GM19238 (cell line): ENCODE results near the gene MED9.
"Not testable (repeated sequence)": the region's sequence is repeated elsewhere in the genome, so short reads cannot be mapped to it uniquely, and the experiment has no call there.

Source experiments
- DNase-seq: peaks from one replicate; pipeline ENCODE4 v3.0.0; 2011; ENCODE audit warnings: low spot score; ENCODE audit not compliant: insufficient read length

MED9 gene

GRCh38 chr17:17476865-17477467 is at the start of gene MED9:
MED9 (plus strand) TSS chr17:17477000; CDS start chr17:17477042, 42 bp downstream.
- peak; percentile 98 for DNase-seq

DNA sequence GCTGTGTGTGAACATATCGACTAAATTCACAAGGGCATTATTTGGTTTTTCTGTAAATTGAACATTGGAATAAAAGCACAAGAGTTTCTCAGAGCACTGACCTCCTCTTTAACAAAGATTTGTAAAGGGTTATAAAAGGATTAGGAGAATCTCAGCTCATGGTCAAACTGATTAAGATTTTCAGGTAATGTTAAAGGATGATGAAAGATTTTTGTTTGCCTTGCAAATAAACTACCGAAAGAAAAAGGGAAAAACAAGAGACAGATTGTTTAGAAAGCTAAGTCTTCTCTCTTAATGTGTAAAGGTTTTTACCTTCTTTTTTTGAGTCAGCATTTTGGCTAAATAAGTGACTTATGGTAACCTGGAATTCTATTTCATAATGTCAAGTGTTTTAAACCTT is 47.6 kb upstream of the MED9 start:
- DNase-seq = no peak

DNA sequence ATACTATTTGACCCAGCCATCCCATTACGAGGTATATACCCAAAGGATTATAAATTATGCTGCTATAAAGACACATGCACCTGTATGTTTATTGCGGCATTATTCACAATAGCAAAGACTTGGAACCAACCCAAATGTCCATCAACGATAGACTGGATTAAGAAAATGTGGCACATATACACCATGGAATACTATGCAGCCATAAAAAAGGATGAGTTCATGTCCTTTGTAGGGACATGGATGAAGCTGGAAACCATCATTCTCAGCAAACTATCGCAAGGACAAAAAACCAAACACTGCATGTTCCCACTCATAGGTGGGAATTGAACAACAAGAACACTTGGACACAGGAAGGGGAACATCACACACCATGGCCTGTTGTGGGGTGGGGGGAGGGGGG is 45.9 kb upstream of the MED9 start:
- not testable (repeated sequence) for DNase-seq

GRCh38 chr17:17431605-17432004 is 45.2 kb upstream of the MED9 start:
- DNase-seq = no peak

- no peak for DNase-seq
Measured at GRCh38 chr17:17433000-17433703, 43.6 kb upstream of the MED9 start.

DNA sequence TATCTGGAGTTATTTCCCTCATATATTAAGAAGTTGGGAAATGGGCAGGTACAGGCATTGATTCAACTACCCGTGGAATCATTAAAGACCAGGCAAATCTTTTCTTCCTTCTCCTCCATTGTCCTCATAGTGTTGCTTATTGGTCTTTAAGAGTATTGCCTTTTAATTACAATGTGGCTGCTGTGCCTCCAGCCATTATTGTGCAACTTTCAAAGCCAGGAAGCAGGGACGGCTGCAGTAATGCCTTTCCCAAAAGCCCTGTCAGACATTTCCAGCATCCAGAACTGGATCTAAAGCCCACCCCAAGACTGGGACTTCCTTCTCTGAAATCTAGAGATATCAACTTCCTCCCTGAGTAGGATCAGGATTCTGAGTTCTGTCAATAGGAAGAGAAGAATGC is 42.3 kb upstream of the MED9 start:
- no peak for DNase-seq

DNA sequence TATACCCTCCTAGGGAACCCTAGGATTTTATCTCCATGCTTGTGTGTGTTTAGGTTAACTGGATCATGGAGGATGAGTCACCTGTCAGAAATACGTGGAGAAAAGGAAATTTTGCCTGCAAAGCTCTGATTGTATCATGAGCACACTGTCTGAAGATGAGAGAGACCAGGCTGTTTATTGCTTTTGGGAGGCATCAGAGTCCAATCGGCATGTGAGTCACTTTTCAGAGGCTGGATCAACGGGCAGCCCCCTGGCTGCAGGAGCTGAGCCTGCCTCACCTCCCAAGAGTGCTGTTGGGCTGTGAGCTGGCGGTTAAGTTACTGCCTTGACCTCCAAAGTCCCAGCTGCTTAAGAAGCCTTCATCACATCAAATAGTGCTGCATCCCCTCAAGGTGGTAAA is 41.5 kb upstream of the MED9 start:
- DNase-seq = no peak

DNA sequence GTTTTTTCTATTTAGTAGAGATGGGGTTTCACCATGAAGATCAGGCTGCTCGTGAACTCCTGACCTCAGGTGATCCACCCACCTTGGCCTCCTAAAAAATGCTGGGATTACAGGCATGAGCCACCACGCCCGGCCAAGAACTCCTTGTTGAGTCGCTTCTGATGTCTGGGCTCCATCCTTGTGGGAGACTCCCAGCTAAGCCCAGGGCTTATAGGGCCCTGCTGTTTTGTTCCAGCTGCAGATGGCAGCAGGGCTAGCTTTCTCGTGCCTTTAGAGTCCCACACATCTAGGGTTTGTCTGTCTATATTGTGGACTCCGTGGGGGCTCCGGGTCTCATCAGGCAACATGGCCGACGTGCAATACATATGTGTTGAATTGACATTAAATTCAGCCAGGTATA is 39.3 kb upstream of the MED9 start:
- DNase-seq = no peak

DNA sequence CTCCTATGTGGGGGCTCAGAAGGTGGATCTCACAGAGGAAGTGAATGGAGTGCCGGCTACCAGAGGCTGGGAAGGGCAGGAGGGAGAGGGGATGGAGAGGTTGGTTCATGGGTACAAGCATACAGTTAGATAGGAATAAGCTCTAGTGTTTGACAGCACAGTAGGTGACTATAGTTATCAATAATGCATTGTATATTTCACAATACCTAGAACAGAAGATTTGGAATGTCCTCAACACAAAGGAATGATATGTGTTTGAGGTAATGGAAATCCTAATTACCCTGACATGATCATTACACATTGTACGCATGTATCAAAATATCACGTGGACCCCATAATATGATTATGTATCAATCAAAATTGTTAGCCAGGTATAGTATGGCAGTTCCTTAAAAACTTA is 38.9 kb upstream of the MED9 start:
- no peak for DNase-seq

DNA sequence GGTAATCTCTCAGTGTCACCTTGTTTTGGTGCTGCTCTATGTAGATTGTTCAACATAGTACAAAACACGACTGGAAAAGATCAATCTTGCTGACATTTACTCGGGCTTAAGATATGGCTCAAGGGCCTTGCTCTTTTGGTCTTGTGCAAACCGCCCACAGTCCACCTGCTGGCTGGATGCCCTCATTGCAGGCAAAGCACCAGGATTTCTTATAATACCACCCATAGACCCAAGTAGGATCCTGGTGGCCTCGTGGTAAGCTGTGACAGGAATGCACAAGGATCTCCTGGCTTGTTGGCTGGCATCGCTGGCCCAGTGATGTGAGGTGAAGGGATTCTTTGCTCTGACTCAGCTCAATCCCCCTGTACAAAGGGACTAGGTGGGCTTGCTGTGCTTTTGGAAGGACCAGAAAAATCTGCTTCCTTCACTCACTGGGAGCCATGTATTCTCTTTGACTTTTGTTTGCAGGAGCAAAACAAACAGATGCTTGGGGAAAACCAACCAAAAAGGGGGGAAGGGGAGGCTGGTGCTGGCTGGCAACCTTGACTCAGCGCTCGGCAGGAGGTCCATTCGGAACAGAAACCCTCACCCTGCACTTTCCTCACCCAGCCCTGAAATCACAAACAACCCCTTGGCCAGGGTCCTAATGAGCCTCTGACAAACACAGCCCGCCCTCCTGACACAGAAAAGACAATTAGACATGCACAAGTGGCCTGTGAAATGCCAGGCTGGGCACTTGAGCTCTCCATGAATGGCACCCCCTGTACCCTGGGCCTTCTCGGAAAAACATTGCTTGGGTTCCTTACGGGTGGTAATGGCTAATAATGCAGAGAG is 36.6 kb upstream of the MED9 start:
- DNase-seq = peak; percentile 57

DNA sequence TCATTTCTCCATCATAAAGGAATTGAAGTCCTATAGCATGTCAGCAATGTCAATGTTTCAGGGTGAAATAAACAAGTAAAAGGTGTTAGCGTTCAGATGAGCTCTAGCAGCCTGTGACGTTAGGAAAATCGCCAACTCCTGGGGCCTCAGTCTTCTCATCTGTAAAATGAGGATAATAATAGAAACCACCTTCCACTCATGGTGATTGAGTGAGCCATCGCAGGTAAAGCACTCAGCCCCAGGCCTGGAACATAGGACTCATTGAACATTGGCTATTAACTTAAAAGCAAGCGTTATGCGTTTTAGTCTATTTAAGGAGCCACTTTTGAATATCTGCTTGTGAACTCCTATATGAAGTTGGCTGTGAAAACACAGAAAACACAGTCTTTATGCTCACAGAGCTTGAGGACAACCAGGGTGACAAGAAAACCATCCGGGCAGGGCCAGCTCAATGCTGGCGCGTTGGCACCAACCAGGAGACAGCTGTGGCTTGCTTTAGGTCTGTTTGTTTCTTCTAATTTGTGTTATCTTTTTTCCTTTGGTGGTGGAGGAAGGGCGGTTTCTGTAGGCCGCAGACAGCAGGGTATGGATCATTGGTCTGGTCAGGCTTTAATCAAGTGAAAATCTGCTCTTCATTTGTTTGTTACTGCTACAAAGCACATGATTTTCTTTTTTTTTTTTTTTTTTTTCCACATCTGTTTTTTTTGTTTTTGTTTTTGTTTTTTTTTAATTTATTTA is 35.7 kb upstream of the MED9 start:
- no peak for DNase-seq

- no peak for DNase-seq
Measured at GRCh38 chr17:17443173-17443572, 33.6 kb upstream of the MED9 start.

GRCh38 chr17:17445296-17445924 is 31.4 kb upstream of the MED9 start:
- no peak for DNase-seq

- no peak for DNase-seq
Measured at GRCh38 chr17:17445925-17446665, 30.7 kb upstream of the MED9 start.

GRCh38 chr17:17446666-17447155 is 30.1 kb upstream of the MED9 start:
- no peak for DNase-seq

GRCh38 chr17:17447264-17447663 is 29.5 kb upstream of the MED9 start:
- no peak for DNase-seq

- DNase-seq = no peak
Measured at GRCh38 chr17:17448076-17448475, 28.7 kb upstream of the MED9 start.

DNA sequence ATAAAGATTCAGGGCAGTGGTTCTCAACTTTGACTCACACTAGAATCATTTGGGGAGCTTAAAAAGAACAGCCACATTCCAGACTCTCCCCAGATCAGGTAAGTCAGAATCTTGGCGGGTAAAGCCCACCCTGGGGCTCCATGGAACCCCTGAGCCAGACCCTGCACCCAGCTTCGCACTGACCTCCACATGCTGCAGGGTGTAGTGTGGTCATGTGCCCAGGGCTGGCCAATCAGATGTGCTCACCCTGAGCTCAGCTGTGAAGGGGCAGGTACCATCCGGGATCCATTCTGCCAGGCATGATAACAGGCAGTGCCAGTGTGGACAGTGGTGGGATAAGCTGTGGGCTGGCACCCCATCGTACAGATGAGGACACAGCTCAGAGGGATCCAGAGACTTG is 28.1 kb upstream of the MED9 start:
- no peak for DNase-seq

- DNase-seq = no peak
Measured at GRCh38 chr17:17453088-17453487, 23.7 kb upstream of the MED9 start.

- no peak for DNase-seq
Measured at GRCh38 chr17:17454276-17454675, 22.5 kb upstream of the MED9 start.
